ENCODE data around the gene LAMA2. TPM values are rescaled to one million over a fixed set of nuclear protein-coding genes. Genes with fewer than 3 reads are reported as not detected.

Gene LAMA2
- total and polyA plus RNA-seq, 2 of the 8 experiments (the other 6 are each of a cell fraction or from before 2014, with no cell fraction given): 1.3 to 3.8 TPM

GRCh38 chr6:129360682-129360955 is 477.7 kb downstream of the LAMA2 start:
- Histone ChIP-seq H3K56ac (replicated peaks; ENCODE audit: insufficient read length, low read depth, low read length) (no peak overlapping the region), H3K18ac (ENCODE audit: extremely low read depth, low read length) (no peak overlapping the region), H2AFZ (ENCODE audit: low read length) (no peak overlapping the region), H3K79me1 (ENCODE audit: low read depth, low read length) (no peaks in the 10 kb centered on the region), H2BK15ac (ENCODE audit: low read length) (no peak overlapping the region), H2BK120ac (replicated peaks; ENCODE audit: low read depth, low read length) (no peak overlapping the region), H2AK5ac (ENCODE audit: low read depth, low read length) (no peak overlapping the region), H3K27me3 (replicated peaks in 1 of 4; ENCODE audit: control insufficient read depth in 3 of 4, extremely low read depth in 1 of 4, insufficient read depth in 3 of 4, low read length in 3 of 4) (no peaks in the 10 kb centered on the region), H3K4me2 (ENCODE audit: insufficient read depth in 1 of 2, low read depth in 2 of 2, low read length in 2 of 2) (no peak overlapping the region), H3K27ac (ENCODE audit: low read depth, low read length) (no peak overlapping the region), H3K4me1 (replicated peaks in 1 of 4; ENCODE audit: control insufficient read depth in 3 of 4, insufficient read depth in 4 of 4, low read length in 3 of 4) (no peaks in the 10 kb centered on the region; a peak in 2 of 7 replicates), H4K5ac (ENCODE audit: insufficient read length, low read depth, low read length) (no peak overlapping the region), H3K4ac (replicated peaks; ENCODE audit: insufficient read length, low read depth, low read length) (no peak overlapping the region), H4K8ac (ENCODE audit: extremely low read depth, insufficient read depth, low read length) (no peak overlapping the region), H3K9ac (replicated peaks in 1 of 4; ENCODE audit: extremely low read depth in 1 of 4, low read depth in 3 of 4, low read length in 3 of 4) (no peak overlapping the region), H3K23me2 (ENCODE audit: low read depth, low read length) (no peaks in the 10 kb centered on the region), H3K23ac (ENCODE audit: insufficient read length) (no peak overlapping the region), H2BK20ac (ENCODE audit: low read length) (no peak overlapping the region), H4K91ac (replicated peaks; ENCODE audit: insufficient read length, low read length) (no peak overlapping the region), H3K9me3 (ENCODE audit: insufficient read depth in 2 of 2, low read depth in 1 of 2, low read length in 1 of 2) (no peaks in the 10 kb centered on the region), H2BK5ac (ENCODE audit: low read depth, low read length) (no peak overlapping the region), H4K20me1 (replicated peaks in 1 of 2; ENCODE audit: control insufficient read depth in 1 of 2, insufficient read depth in 2 of 2, low read length in 2 of 2) (no peaks in the 10 kb centered on the region), H3K36me3 (ENCODE audit: control insufficient read depth in 2 of 4, insufficient read depth in 4 of 4, low read length in 3 of 4) (no peaks in the 10 kb centered on the region), H3K14ac (ENCODE audit: insufficient read length) (no peak overlapping the region), H3K79me2 (ENCODE audit: control insufficient read depth in 1 of 2, insufficient read depth in 2 of 2, low read length in 2 of 2) (no peaks in the 10 kb centered on the region), H2BK12ac (ENCODE audit: low read depth, low read length) (no peak overlapping the region), H3K4me3 (ENCODE audit: extremely low read depth in 1 of 4, insufficient read depth in 2 of 4, low read depth in 3 of 4, low read length in 4 of 4) (no peak overlapping the region)
- WGBS, 2 experiments (ENCODE audit: extremely low coverage in 1 of 2, insufficient coverage in 1 of 2, insufficient read length in 1 of 2, insufficient replicate concordance in 2 of 2, low coverage in 1 of 2, low lambda C conversion rate in 2 of 2, missing lambda C conversion rate in 1 of 2): 94% methylated on average over 2 of the region's 2 CpGs; no CpG with 5 or more reads in 1 of the 2 experiments
- ChIA-PET POLR2A (ENCODE audit: partially characterized antibody) (no interaction called here), CTCF (ENCODE audit: partially characterized antibody) (interaction anchor here (1.6 kb wide), 1 partner anchor 10 kb away, joined by 7 read pairs; no protein-coding TSS in a partner anchor)
- no peak for DNase-seq (ENCODE audit: low read depth in 1 of 2, low spot score in 2 of 2)
- TF ChIP-seq CHD2 (IDR thresholded peaks at IDR 0.05; ENCODE audit: low read length): no peak
- TF ChIP-seq BACH1 (IDR thresholded peaks at IDR 0.05; ENCODE audit: low read length): no peak
- TF ChIP-seq SUZ12 (IDR thresholded peaks at IDR 0.05; ENCODE audit: low read length): no peak
- TF ChIP-seq HDAC2 (IDR thresholded peaks at IDR 0.05; ENCODE audit: borderline replicate concordance in 1 of 2, low read depth in 2 of 2, low read length in 2 of 2): no peak
- TF ChIP-seq BCL11A (IDR thresholded peaks at IDR 0.05; ENCODE audit: low read depth in 2 of 2, low read length in 2 of 2): no peak
- no peak for TF ChIP-seq EZH2 (IDR thresholded peaks at IDR 0.05; ENCODE audit: low read depth, low read length, severe bottlenecking)
- no peak for TF ChIP-seq USF2 (IDR thresholded peaks at IDR 0.05; ENCODE audit: low read length)
- no peak for FAIRE-seq
